Neuron (in vitro differentiated cells): ENCODE results near the gene SPRING1.
"Not testable (repeated sequence)": the region's sequence is repeated elsewhere in the genome, so short reads cannot be mapped to it uniquely, and the experiment has no call there.

Source experiments
- H2AFZ ChIP-seq: one replicate; pipeline ENCODE4 v1.6.1; 2013; ENCODE audit warnings: low read depth, mild to moderate bottlenecking, inconsistent platforms, low read length, moderate library complexity
- H3K27me3 ChIP-seq: one replicate; pipeline ENCODE4 v1.6.1; 2013; ENCODE audit warnings: low read length; ENCODE audit not compliant: insufficient read depth
- H3K36me3 ChIP-seq: one replicate; pipeline ENCODE4 v1.6.1; 2013; ENCODE audit warnings: low read length; ENCODE audit not compliant: insufficient read depth
- H3K4me1 ChIP-seq: one replicate; pipeline ENCODE4 v1.6.1; 2013; ENCODE audit warnings: low read length; ENCODE audit not compliant: insufficient read depth
- H3K4me3 ChIP-seq: 2 replicates; pipeline ENCODE4 v1.5.1; 2013; ENCODE audit warnings: mild to moderate bottlenecking, low read length, moderate library complexity
- H3K9me3 ChIP-seq: one replicate; pipeline ENCODE4 v1.6.1; 2013; ENCODE audit warnings: low read length

The SPRING1 gene

GRCh38 chr12:116760622-116761020, 22.8 kb upstream of the SPRING1 start:
- no peaks in the 10 kb centered on the region for H3K4me1 ChIP-seq
- H2AFZ ChIP-seq: no peak overlapping the region
- peaks cover 26% of the 10 kb centered on the region for H3K36me3 ChIP-seq
- H3K9me3 ChIP-seq: peaks cover 2% of the 10 kb centered on the region
- no peak overlapping the region for H3K4me3 ChIP-seq
- H3K27me3 ChIP-seq: no peaks in the 10 kb centered on the region

- no peaks in the 10 kb centered on the region for H3K4me1 ChIP-seq
- no peak overlapping the region for H2AFZ ChIP-seq
- peaks cover 2% of the 10 kb centered on the region for H3K9me3 ChIP-seq
- H3K4me3 ChIP-seq: no peak overlapping the region
- H3K36me3 ChIP-seq: peaks cover 28% of the 10 kb centered on the region
- H3K27me3 ChIP-seq: no peaks in the 10 kb centered on the region
These were observed 22.1 kb upstream of the SPRING1 start for GRCh38 chr12:116759783-116760621.

GRCh38 chr12:116754783-116755182, 16.9 kb upstream of the SPRING1 start:
- H3K9me3 ChIP-seq, H3K4me1 ChIP-seq, H3K4me3 ChIP-seq, H3K27me3 ChIP-seq, H2AFZ ChIP-seq: not testable (repeated sequence)
- peaks cover 33% of the 10 kb centered on the region for H3K36me3 ChIP-seq

- H3K9me3 ChIP-seq, H3K27me3 ChIP-seq, H3K4me1 ChIP-seq, H2AFZ ChIP-seq, H3K4me3 ChIP-seq: not testable (repeated sequence)
- peaks cover 36% of the 10 kb centered on the region for H3K36me3 ChIP-seq
These were observed 16.2 kb upstream of the SPRING1 start for GRCh38 chr12:116754097-116754496.

GRCh38 chr12:116750298-116750697, 12.4 kb upstream of the SPRING1 start:
- no peak overlapping the region for H2AFZ ChIP-seq
- H3K9me3 ChIP-seq: peaks cover 4% of the 10 kb centered on the region
- no peaks in the 10 kb centered on the region for H3K27me3 ChIP-seq
- peaks cover 44% of the 10 kb centered on the region for H3K36me3 ChIP-seq
- no peaks in the 10 kb centered on the region for H3K4me1 ChIP-seq
- no peak overlapping the region for H3K4me3 ChIP-seq

GRCh38 chr12:116749884-116750283, 12.0 kb upstream of the SPRING1 start:
- Histone ChIP-seq H3K4me1 (no peaks in the 10 kb centered on the region), H3K27me3 (no peaks in the 10 kb centered on the region), H3K9me3 (peaks cover 4% of the 10 kb centered on the region), H3K4me3 (no peak overlapping the region), H2AFZ (no peak overlapping the region), H3K36me3 (peaks cover 44% of the 10 kb centered on the region)

- Histone ChIP-seq H3K4me1 (no peaks in the 10 kb centered on the region), H3K36me3 (peaks cover 45% of the 10 kb centered on the region), H3K4me3 (no peak overlapping the region), H2AFZ (no peak overlapping the region), H3K27me3 (no peaks in the 10 kb centered on the region), H3K9me3 (no peaks in the 10 kb centered on the region)
These were observed 7.7 kb upstream of the SPRING1 start for GRCh38 chr12:116745554-116745953.

- Histone ChIP-seq H3K4me1 (no peaks in the 10 kb centered on the region), H3K36me3 (peaks cover 44% of the 10 kb centered on the region), H3K9me3 (no peaks in the 10 kb centered on the region), H2AFZ (no peak overlapping the region), H3K27me3 (no peaks in the 10 kb centered on the region), H3K4me3 (no peak overlapping the region)
These were observed 6.9 kb upstream of the SPRING1 start for GRCh38 chr12:116744766-116745165.

- H3K4me1 ChIP-seq, H3K9me3 ChIP-seq, H2AFZ ChIP-seq, H3K27me3 ChIP-seq, H3K4me3 ChIP-seq: not testable (repeated sequence)
- H3K36me3 ChIP-seq: peaks cover 33% of the 10 kb centered on the region
These were observed 4.9 kb upstream of the SPRING1 start for GRCh38 chr12:116742787-116743186.

- peaks cover 18% of the 10 kb centered on the region for H3K4me1 ChIP-seq
- H3K9me3 ChIP-seq: no peaks in the 10 kb centered on the region
- no peaks in the 10 kb centered on the region for H3K27me3 ChIP-seq
- peaks cover 30% of the 10 kb centered on the region for H3K36me3 ChIP-seq
- no peak overlapping the region for H2AFZ ChIP-seq
- peak overlapping the region; percentile 99 for H3K4me3 ChIP-seq
These were observed 1.6 kb upstream of the SPRING1 start for GRCh38 chr12:116739381-116739887.

GRCh38 chr12:116736962-116737773, 701 bp downstream of the SPRING1 start:
- Histone ChIP-seq H3K4me3 (peak overlapping the region; percentile 99), H3K36me3 (peaks cover 38% of the 10 kb centered on the region), H3K4me1 (peaks cover 18% of the 10 kb centered on the region), H3K27me3 (no peaks in the 10 kb centered on the region), H3K9me3 (no peaks in the 10 kb centered on the region), H2AFZ (no peak overlapping the region)

GRCh38 chr12:116735951-116736599, 1.8 kb downstream of the SPRING1 start:
- H3K36me3 ChIP-seq: peaks cover 31% of the 10 kb centered on the region
- H3K27me3 ChIP-seq: no peaks in the 10 kb centered on the region
- no peaks in the 10 kb centered on the region for H3K9me3 ChIP-seq
- peak overlapping the region; percentile 99 for H3K4me3 ChIP-seq
- H2AFZ ChIP-seq: no peak overlapping the region
- H3K4me1 ChIP-seq: peaks cover 18% of the 10 kb centered on the region

- no peak overlapping the region for H3K4me3 ChIP-seq
These were observed 2.8 kb downstream of the SPRING1 start for GRCh38 chr12:116735084-116735483.

More at GRCh38 chr12:116735084-116735483, 2.8 kb downstream of the SPRING1 start:
- Histone ChIP-seq H3K4me1 (peaks cover 18% of the 10 kb centered on the region), H2AFZ (no peak overlapping the region), H3K9me3 (no peaks in the 10 kb centered on the region), H3K27me3 (no peaks in the 10 kb centered on the region), H3K36me3 (peaks cover 22% of the 10 kb centered on the region)
